Activated naive CD4-positive, alpha-beta T cell treated with anti-CD3 and anti-CD28 coated beads, Interleukin-2, amount 50 U/mL, for 24 hours (primary cell): Measurements from ENCODE around the gene PLXNA2.

ENCODE experiments used
- H3K27ac Mint-ChIP-seq: one replicate; pipeline ENCODE4 v1.8.0; 2021; ENCODE audit warnings: mild to moderate bottlenecking, mixed read lengths
- H3K27me3 Mint-ChIP-seq: one replicate; pipeline ENCODE4 v1.8.0; 2021; ENCODE audit warnings: mixed read lengths
- H3K36me3 Mint-ChIP-seq: one replicate; pipeline ENCODE4 v1.8.0; 2021; ENCODE audit warnings: mixed read lengths
- H3K4me1 Mint-ChIP-seq: one replicate; pipeline ENCODE4 v1.8.0; 2021; ENCODE audit warnings: mixed read lengths
- H3K4me3 Mint-ChIP-seq: one replicate; pipeline ENCODE4 v1.8.0; 2021; ENCODE audit warnings: mild to moderate bottlenecking, mixed read lengths
- H3K9me3 Mint-ChIP-seq: one replicate; pipeline ENCODE4 v1.8.0; 2021; ENCODE audit warnings: mixed read lengths

Gene PLXNA2

DNA sequence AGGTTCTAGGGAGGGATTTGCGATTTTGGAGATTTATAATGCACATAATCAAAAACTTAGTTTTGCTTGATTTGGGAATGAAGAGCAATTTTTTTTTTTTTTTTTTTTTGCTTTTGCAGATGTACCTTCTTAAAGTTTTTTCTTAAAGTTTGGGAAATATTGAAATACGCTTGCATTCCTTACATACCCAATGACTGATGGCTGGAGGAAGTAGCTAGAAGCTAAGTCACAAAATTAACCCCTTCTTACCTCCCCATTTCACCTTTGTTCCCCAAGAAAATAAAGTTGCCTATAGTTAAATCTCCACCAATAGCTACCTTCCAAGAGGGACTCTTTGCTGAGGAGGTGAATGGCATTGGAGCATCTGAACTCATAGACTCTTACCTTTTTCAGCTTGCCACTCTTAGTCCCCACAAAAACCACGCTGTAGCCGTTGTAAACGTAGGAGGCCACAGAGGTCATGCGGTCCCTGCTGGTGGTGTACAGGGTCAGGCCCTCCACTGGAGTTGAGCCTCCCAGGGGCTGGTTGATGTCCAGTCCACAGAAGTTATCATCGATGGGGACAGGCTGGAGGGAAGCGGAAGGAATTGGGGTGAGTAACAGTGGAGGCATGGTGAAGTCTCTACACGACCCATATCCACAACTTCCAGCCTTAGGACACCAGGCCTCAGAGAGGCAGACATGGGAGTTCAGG lies 34.1 kb downstream of the PLXNA2 start:
- H3K27ac Mint-ChIP-seq = no peak overlapping the region
- no peak overlapping the region for H3K4me3 Mint-ChIP-seq
- H3K36me3 Mint-ChIP-seq = no peaks in the 10 kb centered on the region
- H3K27me3 Mint-ChIP-seq = no peaks in the 10 kb centered on the region
- H3K4me1 Mint-ChIP-seq = no peaks in the 10 kb centered on the region
- H3K9me3 Mint-ChIP-seq = no peaks in the 10 kb centered on the region

DNA sequence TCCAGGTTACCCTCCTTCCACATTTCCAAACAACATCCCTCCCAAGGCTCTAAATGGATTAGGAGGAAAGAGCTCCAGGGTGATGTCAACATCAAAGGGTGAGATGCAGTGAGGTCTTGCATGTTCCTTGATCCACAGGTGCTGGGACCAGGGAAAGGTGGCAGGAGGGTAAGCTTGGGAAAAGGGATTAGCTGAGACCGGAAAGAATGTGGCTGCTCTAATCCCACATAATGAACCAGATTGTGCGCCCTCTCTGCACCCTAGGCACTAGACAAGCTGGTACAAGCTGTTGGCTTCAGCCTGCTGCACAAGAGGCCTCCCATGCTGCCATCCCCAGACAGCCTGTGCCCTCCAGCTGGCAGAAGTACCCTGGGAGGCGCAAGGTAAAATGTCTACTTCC lies 34.9 kb downstream of the PLXNA2 start:
- no peak overlapping the region for H3K4me3 Mint-ChIP-seq
- H3K27ac Mint-ChIP-seq = no peak overlapping the region
- no peaks in the 10 kb centered on the region for H3K9me3 Mint-ChIP-seq
- no peaks in the 10 kb centered on the region for H3K27me3 Mint-ChIP-seq
- no peaks in the 10 kb centered on the region for H3K4me1 Mint-ChIP-seq
- H3K36me3 Mint-ChIP-seq = no peaks in the 10 kb centered on the region

DNA sequence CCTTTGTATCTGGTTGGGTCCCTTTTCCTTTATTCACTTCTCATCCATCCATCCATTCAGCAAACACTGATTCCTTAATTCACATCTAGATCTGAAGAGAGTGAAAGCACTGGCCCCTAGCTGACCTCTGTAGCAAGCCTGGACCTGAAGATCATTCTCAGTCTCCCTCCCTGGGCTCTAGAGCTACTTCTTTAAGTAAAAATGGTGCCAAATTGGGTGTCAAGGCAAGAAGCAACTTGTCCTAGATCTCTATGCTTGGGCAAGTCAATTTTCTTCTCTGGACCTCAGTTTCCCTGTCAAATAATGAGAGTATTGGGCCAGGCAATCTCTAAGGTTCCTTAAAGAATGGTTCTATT lies 36.1 kb downstream of the PLXNA2 start:
- H3K36me3 Mint-ChIP-seq = no peaks in the 10 kb centered on the region
- H3K27me3 Mint-ChIP-seq = no peaks in the 10 kb centered on the region
- no peaks in the 10 kb centered on the region for H3K9me3 Mint-ChIP-seq
- H3K4me1 Mint-ChIP-seq = no peaks in the 10 kb centered on the region
- H3K4me3 Mint-ChIP-seq = no peak overlapping the region
- no peak overlapping the region for H3K27ac Mint-ChIP-seq

- no peak overlapping the region for H3K27ac Mint-ChIP-seq
- H3K4me3 Mint-ChIP-seq = no peak overlapping the region
- H3K27me3 Mint-ChIP-seq = no peaks in the 10 kb centered on the region
- no peaks in the 10 kb centered on the region for H3K9me3 Mint-ChIP-seq
- no peaks in the 10 kb centered on the region for H3K4me1 Mint-ChIP-seq
- no peaks in the 10 kb centered on the region for H3K36me3 Mint-ChIP-seq
These were observed 36.6 kb downstream of the PLXNA2 start for GRCh38 chr1:208207388-208208131.

GRCh38 chr1:208206092-208206698 lies 38.0 kb downstream of the PLXNA2 start:
- H3K4me1 Mint-ChIP-seq = no peaks in the 10 kb centered on the region
- H3K27ac Mint-ChIP-seq = no peak overlapping the region
- H3K36me3 Mint-ChIP-seq = no peaks in the 10 kb centered on the region
- no peak overlapping the region for H3K4me3 Mint-ChIP-seq
- H3K9me3 Mint-ChIP-seq = no peaks in the 10 kb centered on the region
- H3K27me3 Mint-ChIP-seq = no peaks in the 10 kb centered on the region

DNA sequence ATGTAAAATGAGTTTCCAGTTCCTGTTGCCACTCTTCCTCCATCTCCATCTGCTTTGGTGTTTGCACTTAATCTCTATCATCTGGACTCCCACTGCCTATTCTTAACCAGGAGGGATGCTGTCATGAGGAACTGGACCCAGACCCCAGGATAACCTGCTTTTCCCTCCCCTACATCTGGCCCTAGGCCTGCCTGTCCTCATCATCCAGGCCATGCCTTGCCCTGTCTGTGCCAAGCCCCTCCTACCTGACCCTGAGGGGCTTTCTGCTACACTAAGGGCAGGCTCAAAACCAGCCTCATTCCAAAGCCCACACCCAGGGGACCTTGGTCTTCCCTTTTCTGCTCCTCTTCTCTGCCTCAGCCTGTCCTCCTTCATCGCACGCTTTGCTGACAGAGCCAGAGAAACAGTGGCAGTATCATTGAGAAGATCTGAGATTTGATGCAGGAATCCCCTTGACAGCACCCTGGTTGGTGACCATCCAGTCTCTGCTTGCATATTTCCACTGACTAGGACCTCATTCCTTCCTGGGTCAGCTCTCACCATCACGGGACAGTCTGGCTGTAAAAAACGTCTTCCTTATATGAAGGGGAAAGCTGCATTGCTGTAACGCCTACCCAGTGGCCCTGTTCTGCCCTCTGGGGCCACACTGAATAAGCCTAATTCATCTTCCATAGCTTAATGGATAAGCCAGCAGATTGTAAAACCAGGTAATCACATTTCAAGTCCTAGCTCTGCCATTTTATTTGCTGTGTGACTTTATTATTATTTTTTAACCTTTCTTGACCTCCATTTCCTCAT lies 38.8 kb downstream of the PLXNA2 start:
- Mint-ChIP-seq H3K4me3 (no peak overlapping the region), H3K9me3 (no peaks in the 10 kb centered on the region), H3K4me1 (no peaks in the 10 kb centered on the region), H3K27ac (no peak overlapping the region), H3K36me3 (no peaks in the 10 kb centered on the region), H3K27me3 (no peaks in the 10 kb centered on the region)

- Mint-ChIP-seq H3K27ac (no peak overlapping the region), H3K4me1 (no peaks in the 10 kb centered on the region), H3K27me3 (no peaks in the 10 kb centered on the region), H3K4me3 (no peak overlapping the region), H3K36me3 (no peaks in the 10 kb centered on the region), H3K9me3 (no peaks in the 10 kb centered on the region)
These were observed 39.4 kb downstream of the PLXNA2 start for GRCh38 chr1:208204779-208205178.

DNA sequence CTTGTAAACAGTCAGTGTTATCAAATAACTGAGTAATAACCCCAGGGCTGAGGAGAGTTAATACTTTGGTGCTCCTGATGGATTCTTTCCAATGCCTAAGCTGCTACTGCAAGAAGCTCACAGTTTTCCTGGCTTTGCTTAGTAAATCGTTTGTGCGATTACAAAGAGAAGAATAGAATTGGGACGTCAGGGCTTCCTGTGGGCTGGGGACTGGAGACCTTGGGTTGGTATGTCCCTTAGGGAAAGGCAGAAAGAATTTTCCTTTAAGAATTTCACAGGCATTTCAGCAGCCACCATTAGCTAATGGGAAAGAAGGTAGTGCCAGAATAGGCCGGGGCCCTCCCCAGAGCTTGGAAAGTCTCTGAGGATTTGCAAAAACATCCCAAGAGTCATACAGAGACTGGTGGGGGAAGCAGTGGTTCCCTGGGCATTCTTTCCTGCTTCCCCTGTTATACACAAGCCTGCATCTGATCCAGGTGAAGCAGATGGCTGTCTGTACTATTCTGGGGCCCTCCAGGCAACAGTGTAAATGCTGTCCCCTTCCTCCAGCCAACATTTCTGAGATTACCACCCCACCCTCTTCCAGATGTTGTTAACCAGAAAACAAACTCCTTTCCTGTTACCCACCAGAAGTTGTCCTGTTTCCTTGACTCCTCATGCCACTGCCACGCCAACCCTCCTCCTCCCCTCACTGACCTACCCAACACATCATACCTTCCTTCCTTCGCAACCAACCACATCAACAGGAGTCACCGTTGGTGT lies 40.2 kb downstream of the PLXNA2 start:
- Mint-ChIP-seq H3K27ac (no peak overlapping the region), H3K4me1 (no peaks in the 10 kb centered on the region), H3K27me3 (no peaks in the 10 kb centered on the region), H3K9me3 (no peaks in the 10 kb centered on the region), H3K36me3 (no peaks in the 10 kb centered on the region), H3K4me3 (no peak overlapping the region)

DNA sequence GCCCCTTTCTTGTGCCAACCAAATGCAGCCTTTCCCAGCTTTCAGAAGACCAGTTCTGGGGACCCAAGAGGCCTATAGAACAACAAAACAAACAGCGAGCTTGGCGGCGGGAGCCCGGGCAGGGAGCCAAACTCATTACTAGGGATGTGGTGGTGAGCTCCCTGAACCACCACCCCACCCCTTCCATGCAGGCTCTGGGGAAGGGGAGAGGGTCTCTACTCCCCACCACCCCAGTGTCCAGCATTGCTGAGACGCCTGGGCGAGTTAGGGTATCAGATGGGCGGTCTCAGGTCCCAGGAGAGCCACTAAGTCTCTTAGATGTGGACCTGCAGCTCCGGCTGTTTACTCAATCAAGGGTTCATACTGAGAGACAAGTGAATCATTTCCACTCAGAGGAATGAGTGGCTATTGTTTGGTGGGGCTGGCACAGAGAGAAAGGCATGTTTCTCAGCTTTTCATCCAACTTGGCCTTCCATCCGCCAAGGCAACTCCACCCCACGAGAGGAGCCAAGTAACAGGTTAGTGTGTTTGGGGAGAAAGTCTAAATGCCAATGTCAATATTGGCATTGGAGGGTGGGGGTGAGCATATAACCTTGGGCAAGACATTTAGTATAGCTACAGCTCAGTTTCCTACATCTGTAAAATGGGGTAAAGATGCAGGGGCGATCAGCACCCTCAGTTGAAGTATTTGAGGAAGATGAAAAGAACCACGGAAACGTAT lies 40.9 kb downstream of the PLXNA2 start:
- no peaks in the 10 kb centered on the region for H3K9me3 Mint-ChIP-seq
- no peak overlapping the region for H3K4me3 Mint-ChIP-seq
- H3K4me1 Mint-ChIP-seq = no peaks in the 10 kb centered on the region
- H3K27ac Mint-ChIP-seq = no peak overlapping the region
- H3K27me3 Mint-ChIP-seq = no peaks in the 10 kb centered on the region
- H3K36me3 Mint-ChIP-seq = no peaks in the 10 kb centered on the region

GRCh38 chr1:208202333-208202995 lies 41.7 kb downstream of the PLXNA2 start:
- Mint-ChIP-seq H3K9me3 (no peaks in the 10 kb centered on the region), H3K27me3 (no peaks in the 10 kb centered on the region), H3K36me3 (no peaks in the 10 kb centered on the region), H3K27ac (no peak overlapping the region), H3K4me3 (no peak overlapping the region), H3K4me1 (no peaks in the 10 kb centered on the region)

GRCh38 chr1:208201229-208201628 lies 43.0 kb downstream of the PLXNA2 start:
- Mint-ChIP-seq H3K27me3 (no peaks in the 10 kb centered on the region), H3K9me3 (no peaks in the 10 kb centered on the region), H3K36me3 (no peaks in the 10 kb centered on the region), H3K27ac (no peak overlapping the region), H3K4me1 (no peaks in the 10 kb centered on the region), H3K4me3 (no peak overlapping the region)

DNA sequence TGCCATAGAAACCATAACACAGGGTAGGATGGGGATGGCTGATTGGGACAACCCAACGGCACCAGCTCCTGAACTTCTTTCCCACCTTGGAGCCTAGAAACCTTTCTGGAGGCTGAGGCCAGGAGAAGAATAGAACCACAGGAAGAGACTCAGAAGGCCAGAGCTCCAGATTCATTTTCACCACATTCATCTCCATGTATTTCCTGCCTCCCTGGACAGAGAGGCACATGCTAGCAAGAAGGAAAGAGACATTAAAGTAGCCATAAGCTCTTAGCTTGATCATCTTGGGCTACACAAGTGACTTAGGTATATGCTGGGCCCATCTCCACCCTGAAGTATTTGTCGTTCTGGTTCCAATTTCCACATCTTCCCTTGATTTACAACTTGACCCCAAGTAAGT lies 44.1 kb downstream of the PLXNA2 start:
- Mint-ChIP-seq H3K4me1 (no peaks in the 10 kb centered on the region), H3K36me3 (no peaks in the 10 kb centered on the region), H3K9me3 (no peaks in the 10 kb centered on the region), H3K27ac (no peak overlapping the region), H3K27me3 (no peaks in the 10 kb centered on the region), H3K4me3 (no peak overlapping the region)

DNA sequence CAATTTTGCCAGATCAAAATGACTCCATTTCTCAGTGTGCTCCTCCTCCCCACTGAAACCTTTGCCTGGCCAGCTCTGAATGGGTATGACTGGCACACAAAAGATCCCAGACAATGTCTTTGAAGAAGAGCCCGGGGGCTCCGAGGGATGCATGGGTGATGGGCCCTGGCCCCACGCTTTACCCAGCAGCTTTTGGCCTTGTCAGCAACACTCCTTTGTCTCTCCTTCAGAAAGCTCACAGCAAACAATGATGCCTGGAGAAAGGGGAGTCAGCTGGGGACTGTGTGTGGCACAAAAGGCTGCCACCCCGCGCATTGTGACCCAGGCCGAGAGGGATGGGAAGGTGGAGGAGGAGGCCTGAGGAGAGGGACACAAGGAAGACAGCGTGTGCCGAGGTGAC lies 45.9 kb downstream of the PLXNA2 start:
- Mint-ChIP-seq H3K4me3 (no peak overlapping the region), H3K9me3 (no peaks in the 10 kb centered on the region), H3K36me3 (no peaks in the 10 kb centered on the region), H3K27me3 (no peaks in the 10 kb centered on the region), H3K27ac (peak overlapping the region; percentile 43), H3K4me1 (no peaks in the 10 kb centered on the region)

- Mint-ChIP-seq H3K27ac (no peak overlapping the region), H3K4me3 (no peak overlapping the region), H3K9me3 (no peaks in the 10 kb centered on the region), H3K4me1 (no peaks in the 10 kb centered on the region), H3K27me3 (no peaks in the 10 kb centered on the region), H3K36me3 (no peaks in the 10 kb centered on the region)
These were observed 49.2 kb downstream of the PLXNA2 start for GRCh38 chr1:208194944-208195343.
